Activated T-helper 17 cell treated with anti-CD3 and anti-CD28 coated beads, Interleukin-2, amount 50 U/mL, for 72 hours (primary cell): ENCODE results near the gene PNPLA3. TPM values are rescaled to one million over a fixed set of nuclear protein-coding genes. Genes with fewer than 3 reads are reported as not detected.

ENCODE experiments used
- ATAC-seq: fragments of 150-1000 bp; cut with Tn5 transposase; replicated peaks from 2 replicates; pipeline ENCODE4 v1.10.0; 2021; ENCODE audit warnings: mild to moderate bottlenecking, moderate library complexity
- H3K27ac Mint-ChIP-seq: one replicate; pipeline ENCODE4 v1.8.0; 2022; ENCODE audit warnings: mixed read lengths
- H3K27me3 Mint-ChIP-seq: one replicate; pipeline ENCODE4 v1.8.0; 2022; ENCODE audit warnings: mixed read lengths
- H3K36me3 Mint-ChIP-seq: one replicate; pipeline ENCODE4 v1.8.0; 2022; ENCODE audit warnings: low read depth, mild to moderate bottlenecking, mixed read lengths
- H3K4me1 Mint-ChIP-seq: one replicate; pipeline ENCODE4 v1.8.0; 2022; ENCODE audit warnings: mixed read lengths
- H3K4me3 Mint-ChIP-seq: one replicate; pipeline ENCODE4 v1.8.0; 2022; ENCODE audit warnings: mild to moderate bottlenecking, mixed read lengths
- H3K9me3 Mint-ChIP-seq: one replicate; pipeline ENCODE4 v1.8.0; 2022; ENCODE audit warnings: mixed read lengths
- total RNA-seq, 2 donors: library from RNA; stranded (reverse); gene quantifications; one replicate each; pipeline ENCODE4 v1.2.3, GENCODE V29; 2022

Gene PNPLA3
- total RNA-seq, 2 donors from 2014 or later = 0.13 to 0.16 TPM

DNA sequence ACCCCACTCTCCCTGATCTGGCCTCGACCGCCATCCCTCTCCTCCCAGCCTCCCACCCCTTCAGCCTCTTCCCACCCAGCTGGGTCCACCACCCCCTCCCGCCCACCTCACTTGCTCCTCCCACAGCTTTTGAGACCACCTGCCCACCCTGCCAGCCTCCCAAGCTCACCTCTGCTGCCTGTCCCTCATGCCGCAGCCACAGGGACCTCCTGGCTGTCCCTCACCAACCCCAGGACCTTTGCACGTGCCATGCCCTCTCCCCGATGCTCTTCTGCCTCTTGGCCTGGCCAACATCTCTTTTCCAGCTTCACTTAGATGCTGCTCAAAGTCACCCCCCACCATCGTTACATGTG lies 38.3 kb upstream of the PNPLA3 start:
- H3K4me1 Mint-ChIP-seq = no peaks in the 10 kb centered on the region
- ATAC-seq = no peak
- no peaks in the 10 kb centered on the region for H3K36me3 Mint-ChIP-seq
- no peak overlapping the region for H3K27ac Mint-ChIP-seq
- H3K27me3 Mint-ChIP-seq = peaks cover 28% of the 10 kb centered on the region
- H3K9me3 Mint-ChIP-seq = no peaks in the 10 kb centered on the region
- no peak overlapping the region for H3K4me3 Mint-ChIP-seq

- H3K9me3 Mint-ChIP-seq = no peaks in the 10 kb centered on the region
- peaks cover 28% of the 10 kb centered on the region for H3K27me3 Mint-ChIP-seq
- H3K27ac Mint-ChIP-seq = no peak overlapping the region
- H3K4me1 Mint-ChIP-seq = no peaks in the 10 kb centered on the region
- ATAC-seq = no peak
- no peak overlapping the region for H3K4me3 Mint-ChIP-seq
- no peaks in the 10 kb centered on the region for H3K36me3 Mint-ChIP-seq
Observed at GRCh38 chr22:43885786-43886185, 37.8 kb upstream of the PNPLA3 start.

- Mint-ChIP-seq H3K27ac (no peak overlapping the region), H3K27me3 (peaks cover 28% of the 10 kb centered on the region), H3K4me3 (no peak overlapping the region), H3K36me3 (no peaks in the 10 kb centered on the region), H3K9me3 (no peaks in the 10 kb centered on the region), H3K4me1 (no peaks in the 10 kb centered on the region)
- no peak for ATAC-seq
Observed at GRCh38 chr22:43886231-43886630, 37.4 kb upstream of the PNPLA3 start.

DNA sequence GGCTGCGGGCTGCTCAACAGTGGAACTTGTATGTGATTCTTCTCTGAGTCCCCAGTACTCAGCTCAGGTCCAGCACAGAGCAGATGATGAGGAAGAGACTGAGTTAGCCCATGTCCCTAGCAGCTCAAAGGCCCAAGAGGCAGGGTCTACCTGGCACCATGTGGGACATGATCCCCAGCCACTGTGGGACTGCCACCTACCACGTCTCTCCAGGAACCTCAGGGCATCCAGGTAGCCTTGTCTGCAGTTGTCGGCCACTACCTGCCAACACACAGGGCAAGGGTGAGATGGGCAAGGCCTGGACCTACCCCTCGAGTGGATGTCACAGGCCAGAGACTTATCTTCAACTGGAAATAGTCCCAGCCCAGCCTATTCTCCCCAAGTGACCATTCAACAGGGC lies 36.2 kb upstream of the PNPLA3 start:
- no peak overlapping the region for H3K4me3 Mint-ChIP-seq
- peaks cover 31% of the 10 kb centered on the region for H3K27me3 Mint-ChIP-seq

GRCh38 chr22:43888740-43889139 lies 34.9 kb upstream of the PNPLA3 start:
- H3K4me3 Mint-ChIP-seq = no peak overlapping the region
- H3K27ac Mint-ChIP-seq = no peak overlapping the region
- no peaks in the 10 kb centered on the region for H3K4me1 Mint-ChIP-seq
- no peak for ATAC-seq
- H3K27me3 Mint-ChIP-seq = peaks cover 36% of the 10 kb centered on the region
- H3K9me3 Mint-ChIP-seq = no peaks in the 10 kb centered on the region
- no peaks in the 10 kb centered on the region for H3K36me3 Mint-ChIP-seq

More for the DNA sequence above, 36.2 kb upstream of the PNPLA3 start:
- no peaks in the 10 kb centered on the region for H3K36me3 Mint-ChIP-seq
- H3K9me3 Mint-ChIP-seq = no peaks in the 10 kb centered on the region
- H3K4me1 Mint-ChIP-seq = no peaks in the 10 kb centered on the region
- no peak for ATAC-seq
- H3K27ac Mint-ChIP-seq = no peak overlapping the region

- no peaks in the 10 kb centered on the region for H3K36me3 Mint-ChIP-seq
- peaks cover 38% of the 10 kb centered on the region for H3K27me3 Mint-ChIP-seq
Observed at GRCh38 chr22:43889201-43889859, 34.3 kb upstream of the PNPLA3 start.

DNA sequence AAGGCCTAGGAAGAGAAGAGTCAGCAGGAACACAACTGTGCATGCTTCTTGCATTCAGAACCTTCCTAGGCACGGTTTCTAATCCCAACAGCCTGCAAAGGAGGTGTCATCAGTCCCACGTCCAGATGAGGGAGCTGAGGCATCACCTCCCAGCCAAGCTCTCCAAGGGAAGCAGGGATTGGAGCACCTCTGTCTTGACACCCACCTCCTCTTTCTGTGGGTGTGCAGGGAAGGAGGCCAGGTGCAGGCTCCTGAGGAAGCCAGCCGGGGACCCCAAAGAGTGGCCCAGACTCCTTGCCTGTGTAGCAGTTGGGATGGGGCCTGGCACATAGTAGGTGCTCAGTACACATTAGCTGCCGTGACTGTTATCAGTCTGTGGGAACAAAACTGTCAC lies 33.7 kb upstream of the PNPLA3 start:
- no peak for ATAC-seq
- Mint-ChIP-seq H3K4me3 (no peak overlapping the region), H3K27ac (no peak overlapping the region), H3K9me3 (no peaks in the 10 kb centered on the region), H3K4me1 (no peaks in the 10 kb centered on the region), H3K27me3 (peaks cover 38% of the 10 kb centered on the region), H3K36me3 (no peaks in the 10 kb centered on the region)

More at GRCh38 chr22:43889201-43889859, 34.3 kb upstream of the PNPLA3 start:
- Mint-ChIP-seq H3K4me1 (no peaks in the 10 kb centered on the region), H3K9me3 (no peaks in the 10 kb centered on the region), H3K27ac (no peak overlapping the region), H3K4me3 (no peak overlapping the region)
- ATAC-seq = no peak

GRCh38 chr22:43890901-43891331 lies 32.7 kb upstream of the PNPLA3 start:
- no peak overlapping the region for H3K4me3 Mint-ChIP-seq
- H3K27me3 Mint-ChIP-seq = peaks cover 37% of the 10 kb centered on the region
- H3K36me3 Mint-ChIP-seq = no peaks in the 10 kb centered on the region
- no peak overlapping the region for H3K27ac Mint-ChIP-seq
- H3K4me1 Mint-ChIP-seq = no peaks in the 10 kb centered on the region
- ATAC-seq = no peak
- H3K9me3 Mint-ChIP-seq = no peaks in the 10 kb centered on the region

DNA sequence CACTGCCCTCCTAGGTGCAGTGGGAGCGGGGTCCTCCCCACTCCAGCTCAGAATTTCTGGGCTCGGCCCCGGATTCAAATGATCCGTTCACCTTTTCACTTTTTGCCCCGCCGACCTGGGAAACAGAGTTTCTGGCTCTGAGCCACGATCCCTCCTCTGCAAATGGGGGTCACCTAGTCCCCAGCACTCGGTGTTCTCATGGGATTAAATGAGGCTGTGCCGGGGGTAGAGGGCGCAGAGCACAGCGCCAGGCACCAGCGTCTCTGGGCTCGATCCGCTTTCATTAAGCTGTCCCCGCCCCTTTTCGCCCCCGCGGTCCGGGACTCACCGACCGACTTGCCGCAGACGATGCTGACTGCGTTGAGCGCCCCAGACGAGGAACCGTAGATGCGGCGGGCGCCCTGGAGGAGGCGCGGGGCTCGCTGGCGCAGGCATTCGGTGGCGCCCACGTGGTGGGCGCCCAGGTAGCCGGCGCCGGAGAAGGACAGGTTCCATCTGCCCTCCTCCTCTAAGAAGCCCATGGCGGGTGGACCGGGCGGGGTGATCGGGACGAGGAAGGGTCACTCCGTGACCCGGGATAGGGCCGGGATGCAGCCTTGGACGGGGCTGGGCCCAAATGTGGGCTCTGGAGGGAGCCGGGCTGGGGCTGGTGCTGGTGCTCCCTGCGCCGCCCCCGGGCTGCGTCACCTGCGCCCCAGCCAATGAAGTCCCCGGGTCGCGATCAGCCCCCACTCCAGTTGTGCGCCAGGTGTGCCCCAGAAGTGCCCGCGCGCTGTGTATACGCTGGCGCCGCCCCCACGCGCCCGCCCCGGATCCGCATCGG lies 32.0 kb upstream of the PNPLA3 start, which contains the start of gene PNPLA5:
PNPLA5 (minus strand) TSS at position 654 of the 823 bp plus-strand sequence; CDS start at position 521, 133 bp downstream.
- H3K4me3 Mint-ChIP-seq = no peak within 1 kb of the TSS
- peak; percentile 56 for ATAC-seq
- no peaks in the 10 kb centered on the region for H3K9me3 Mint-ChIP-seq

GRCh38 chr22:43892183-43892894 lies 31.3 kb upstream of the PNPLA3 start:
- H3K27ac Mint-ChIP-seq = no peak overlapping the region
- no peaks in the 10 kb centered on the region for H3K36me3 Mint-ChIP-seq
- H3K27me3 Mint-ChIP-seq = peaks cover 27% of the 10 kb centered on the region
- no peak overlapping the region for H3K4me3 Mint-ChIP-seq
- ATAC-seq = no peak
- no peaks in the 10 kb centered on the region for H3K4me1 Mint-ChIP-seq
- H3K9me3 Mint-ChIP-seq = no peaks in the 10 kb centered on the region

More for the DNA sequence above, 32.0 kb upstream of the PNPLA3 start, which contains the start of gene PNPLA5:
- H3K27ac Mint-ChIP-seq = no peak within 1 kb of the TSS
- H3K27me3 Mint-ChIP-seq = peaks cover 35% of the 10 kb centered on the region
- H3K4me1 Mint-ChIP-seq = no peaks in the 10 kb centered on the region
- H3K36me3 Mint-ChIP-seq = no peaks in the 10 kb centered on the region

DNA sequence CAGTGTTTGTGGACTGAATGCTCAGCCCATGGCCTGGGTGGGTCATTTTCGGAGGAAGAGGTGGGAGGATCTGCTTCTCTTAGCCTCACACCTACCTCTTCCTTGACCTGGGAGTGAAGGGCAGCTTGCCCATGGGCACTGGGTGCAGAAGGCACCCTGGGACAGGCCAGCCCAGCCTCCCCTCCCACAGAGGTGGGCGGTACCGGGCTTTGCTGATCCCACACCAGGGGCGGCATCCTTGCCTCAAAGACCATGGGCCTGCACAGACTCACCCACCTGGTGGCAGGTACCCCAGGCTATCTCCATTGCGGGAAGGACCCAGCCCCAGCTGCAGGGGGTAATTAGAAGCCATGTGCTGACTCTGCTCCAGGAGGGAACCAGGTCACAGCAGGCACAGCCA lies 30.3 kb upstream of the PNPLA3 start:
- Mint-ChIP-seq H3K27ac (no peak overlapping the region), H3K27me3 (peaks cover 25% of the 10 kb centered on the region), H3K9me3 (no peaks in the 10 kb centered on the region), H3K4me1 (no peaks in the 10 kb centered on the region), H3K36me3 (no peaks in the 10 kb centered on the region), H3K4me3 (no peak overlapping the region)
- no peak for ATAC-seq

GRCh38 chr22:43894122-43894521 lies 29.5 kb upstream of the PNPLA3 start:
- H3K4me3 Mint-ChIP-seq = no peak overlapping the region
- no peaks in the 10 kb centered on the region for H3K9me3 Mint-ChIP-seq
- peaks cover 22% of the 10 kb centered on the region for H3K27me3 Mint-ChIP-seq
- no peak for ATAC-seq
- no peaks in the 10 kb centered on the region for H3K4me1 Mint-ChIP-seq
- no peak overlapping the region for H3K27ac Mint-ChIP-seq
- H3K36me3 Mint-ChIP-seq = no peaks in the 10 kb centered on the region

- Mint-ChIP-seq H3K9me3 (no peaks in the 10 kb centered on the region), H3K4me3 (no peak overlapping the region), H3K27ac (no peak overlapping the region), H3K27me3 (peaks cover 18% of the 10 kb centered on the region), H3K36me3 (no peaks in the 10 kb centered on the region), H3K4me1 (no peaks in the 10 kb centered on the region)
- ATAC-seq = no peak
Observed at GRCh38 chr22:43895986-43896645, 27.5 kb upstream of the PNPLA3 start.

- peak overlapping the region; percentile 61 for H3K27ac Mint-ChIP-seq
- no peak overlapping the region for H3K4me3 Mint-ChIP-seq
- ATAC-seq = peak; percentile 95
Observed at GRCh38 chr22:43897751-43898261, 25.8 kb upstream of the PNPLA3 start.

More at GRCh38 chr22:43897751-43898261, 25.8 kb upstream of the PNPLA3 start:
- Mint-ChIP-seq H3K27me3 (peaks cover 18% of the 10 kb centered on the region), H3K9me3 (no peaks in the 10 kb centered on the region), H3K4me1 (no peaks in the 10 kb centered on the region), H3K36me3 (no peaks in the 10 kb centered on the region)
